ENCODE data around the gene CCDC188. TPM values are rescaled to one million over a fixed set of nuclear protein-coding genes. Genes with fewer than 3 reads are reported as not detected.

Gene CCDC188
- total and polyA plus RNA-seq, 9 of the 15 experiments (the other 6 are each of a cell fraction or from before 2014, with no cell fraction given): not detected

DNA sequence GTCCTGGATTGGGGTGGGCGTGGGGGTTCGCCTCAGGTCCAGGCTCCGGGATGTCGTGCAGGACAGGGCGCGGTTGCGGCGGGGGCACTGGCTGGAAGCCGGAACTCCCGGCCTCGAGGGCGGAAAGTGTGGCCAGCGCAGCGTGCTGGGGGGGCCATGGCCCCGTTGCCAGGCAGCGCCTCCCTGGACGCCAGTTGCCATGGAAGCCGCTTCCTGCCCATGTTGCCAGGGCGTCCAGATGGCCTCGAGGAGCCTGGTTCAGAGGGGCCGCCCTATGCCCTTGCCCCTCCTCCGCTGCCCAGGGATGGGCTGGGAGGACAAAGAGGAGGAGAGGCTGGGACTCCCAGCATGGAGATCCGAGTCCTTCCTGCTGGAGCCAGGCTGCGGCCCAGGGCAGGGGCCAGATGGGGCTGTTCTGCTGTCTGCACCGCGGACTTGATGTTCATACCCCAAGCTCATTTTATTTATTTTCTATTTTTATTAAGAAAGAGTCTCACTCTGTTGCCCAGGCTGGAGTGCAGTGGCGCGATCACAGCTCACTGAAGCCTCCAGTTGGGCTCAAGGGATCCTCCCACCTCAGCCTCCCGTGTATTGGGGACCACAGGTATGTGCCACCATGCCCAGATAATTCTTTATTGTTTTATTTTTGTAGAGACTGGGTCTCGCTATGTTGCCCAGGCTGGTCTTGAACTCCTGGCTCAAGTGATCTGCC lies 4.6 kb upstream of the CCDC188 start (continued):
- TF ChIP-seq, protein P1, sequence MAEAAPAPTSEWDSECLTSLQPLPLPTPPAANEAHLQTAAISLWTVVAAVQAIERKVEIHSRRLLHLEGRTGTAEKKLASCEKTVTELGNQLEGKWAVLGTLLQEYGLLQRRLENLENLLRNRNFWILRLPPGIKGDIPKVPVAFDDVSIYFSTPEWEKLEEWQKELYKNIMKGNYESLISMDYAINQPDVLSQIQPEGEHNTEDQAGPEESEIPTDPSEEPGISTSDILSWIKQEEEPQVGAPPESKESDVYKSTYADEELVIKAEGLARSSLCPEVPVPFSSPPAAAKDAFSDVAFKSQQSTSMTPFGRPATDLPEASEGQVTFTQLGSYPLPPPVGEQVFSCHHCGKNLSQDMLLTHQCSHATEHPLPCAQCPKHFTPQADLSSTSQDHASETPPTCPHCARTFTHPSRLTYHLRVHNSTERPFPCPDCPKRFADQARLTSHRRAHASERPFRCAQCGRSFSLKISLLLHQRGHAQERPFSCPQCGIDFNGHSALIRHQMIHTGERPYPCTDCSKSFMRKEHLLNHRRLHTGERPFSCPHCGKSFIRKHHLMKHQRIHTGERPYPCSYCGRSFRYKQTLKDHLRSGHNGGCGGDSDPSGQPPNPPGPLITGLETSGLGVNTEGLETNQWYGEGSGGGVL (CRISPR knock-in tag; IDR thresholded peaks at IDR 0.05): no peak
- TF ChIP-seq, protein P2, sequence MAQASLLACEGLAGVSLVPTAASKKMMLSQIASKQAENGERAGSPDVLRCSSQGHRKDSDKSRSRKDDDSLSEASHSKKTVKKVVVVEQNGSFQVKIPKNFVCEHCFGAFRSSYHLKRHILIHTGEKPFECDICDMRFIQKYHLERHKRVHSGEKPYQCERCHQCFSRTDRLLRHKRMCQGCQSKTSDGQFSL (CRISPR knock-in tag; IDR thresholded peaks at IDR 0.05): peak; percentile 46; the same call in 1 of the 2 replicates
- TF ChIP-seq, protein P2 (tag; IDR thresholded peaks at IDR 0.05): no peak
- TF ChIP-seq SNRNP70 (optimal IDR thresholded peaks at IDR 0.05; ENCODE audit: low read depth, low read length) (no peak), ZNF282 (CRISPR knock-in tag; IDR thresholded peaks at IDR 0.05) (0 out of 2 replicates have a peak, but pooled peaks have one; percentile 62), SMC3 (conservative IDR thresholded peaks at IDR 0.05; ENCODE audit: insufficient read depth, low read depth, low read length) (no peak), ZNF77 (CRISPR knock-in tag; IDR thresholded peaks at IDR 0.05) (no peak), FOXA3 (CRISPR knock-in tag; conservative IDR thresholded peaks at IDR 0.05 in 1 of 2, IDR thresholded peaks at IDR 0.05 in 1 of 2) (0 out of 4 replicates have a peak, but pooled peaks of 1 of the 2 experiments have one; percentile 48), ATF7 (IDR thresholded peaks at IDR 0.05) (no peak), ZNF785 (CRISPR knock-in tag; IDR thresholded peaks at IDR 0.05) (no peak)
- TF ChIP-seq, protein P3, sequence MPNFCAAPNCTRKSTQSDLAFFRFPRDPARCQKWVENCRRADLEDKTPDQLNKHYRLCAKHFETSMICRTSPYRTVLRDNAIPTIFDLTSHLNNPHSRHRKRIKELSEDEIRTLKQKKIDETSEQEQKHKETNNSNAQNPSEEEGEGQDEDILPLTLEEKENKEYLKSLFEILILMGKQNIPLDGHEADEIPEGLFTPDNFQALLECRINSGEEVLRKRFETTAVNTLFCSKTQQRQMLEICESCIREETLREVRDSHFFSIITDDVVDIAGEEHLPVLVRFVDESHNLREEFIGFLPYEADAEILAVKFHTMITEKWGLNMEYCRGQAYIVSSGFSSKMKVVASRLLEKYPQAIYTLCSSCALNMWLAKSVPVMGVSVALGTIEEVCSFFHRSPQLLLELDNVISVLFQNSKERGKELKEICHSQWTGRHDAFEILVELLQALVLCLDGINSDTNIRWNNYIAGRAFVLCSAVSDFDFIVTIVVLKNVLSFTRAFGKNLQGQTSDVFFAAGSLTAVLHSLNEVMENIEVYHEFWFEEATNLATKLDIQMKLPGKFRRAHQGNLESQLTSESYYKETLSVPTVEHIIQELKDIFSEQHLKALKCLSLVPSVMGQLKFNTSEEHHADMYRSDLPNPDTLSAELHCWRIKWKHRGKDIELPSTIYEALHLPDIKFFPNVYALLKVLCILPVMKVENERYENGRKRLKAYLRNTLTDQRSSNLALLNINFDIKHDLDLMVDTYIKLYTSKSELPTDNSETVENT (CRISPR knock-in tag; IDR thresholded peaks at IDR 0.05): peak; percentile 34; the same call in 1 of the 2 replicates
- TF ChIP-seq, protein P4, sequence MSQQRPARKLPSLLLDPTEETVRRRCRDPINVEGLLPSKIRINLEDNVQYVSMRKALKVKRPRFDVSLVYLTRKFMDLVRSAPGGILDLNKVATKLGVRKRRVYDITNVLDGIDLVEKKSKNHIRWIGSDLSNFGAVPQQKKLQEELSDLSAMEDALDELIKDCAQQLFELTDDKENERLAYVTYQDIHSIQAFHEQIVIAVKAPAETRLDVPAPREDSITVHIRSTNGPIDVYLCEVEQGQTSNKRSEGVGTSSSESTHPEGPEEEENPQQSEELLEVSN (IDR thresholded peaks at IDR 0.05; ENCODE audit: borderline replicate concordance in 1 of 2, extremely low read depth in 1 of 2, insufficient read depth in 1 of 2, insufficient read length in 1 of 2, low read depth in 1 of 2, low read length in 1 of 2, poor library complexity in 1 of 2, severe bottlenecking in 1 of 2): peak in 1 of 2 experiments; percentile 48
- TF ChIP-seq, protein P5, sequence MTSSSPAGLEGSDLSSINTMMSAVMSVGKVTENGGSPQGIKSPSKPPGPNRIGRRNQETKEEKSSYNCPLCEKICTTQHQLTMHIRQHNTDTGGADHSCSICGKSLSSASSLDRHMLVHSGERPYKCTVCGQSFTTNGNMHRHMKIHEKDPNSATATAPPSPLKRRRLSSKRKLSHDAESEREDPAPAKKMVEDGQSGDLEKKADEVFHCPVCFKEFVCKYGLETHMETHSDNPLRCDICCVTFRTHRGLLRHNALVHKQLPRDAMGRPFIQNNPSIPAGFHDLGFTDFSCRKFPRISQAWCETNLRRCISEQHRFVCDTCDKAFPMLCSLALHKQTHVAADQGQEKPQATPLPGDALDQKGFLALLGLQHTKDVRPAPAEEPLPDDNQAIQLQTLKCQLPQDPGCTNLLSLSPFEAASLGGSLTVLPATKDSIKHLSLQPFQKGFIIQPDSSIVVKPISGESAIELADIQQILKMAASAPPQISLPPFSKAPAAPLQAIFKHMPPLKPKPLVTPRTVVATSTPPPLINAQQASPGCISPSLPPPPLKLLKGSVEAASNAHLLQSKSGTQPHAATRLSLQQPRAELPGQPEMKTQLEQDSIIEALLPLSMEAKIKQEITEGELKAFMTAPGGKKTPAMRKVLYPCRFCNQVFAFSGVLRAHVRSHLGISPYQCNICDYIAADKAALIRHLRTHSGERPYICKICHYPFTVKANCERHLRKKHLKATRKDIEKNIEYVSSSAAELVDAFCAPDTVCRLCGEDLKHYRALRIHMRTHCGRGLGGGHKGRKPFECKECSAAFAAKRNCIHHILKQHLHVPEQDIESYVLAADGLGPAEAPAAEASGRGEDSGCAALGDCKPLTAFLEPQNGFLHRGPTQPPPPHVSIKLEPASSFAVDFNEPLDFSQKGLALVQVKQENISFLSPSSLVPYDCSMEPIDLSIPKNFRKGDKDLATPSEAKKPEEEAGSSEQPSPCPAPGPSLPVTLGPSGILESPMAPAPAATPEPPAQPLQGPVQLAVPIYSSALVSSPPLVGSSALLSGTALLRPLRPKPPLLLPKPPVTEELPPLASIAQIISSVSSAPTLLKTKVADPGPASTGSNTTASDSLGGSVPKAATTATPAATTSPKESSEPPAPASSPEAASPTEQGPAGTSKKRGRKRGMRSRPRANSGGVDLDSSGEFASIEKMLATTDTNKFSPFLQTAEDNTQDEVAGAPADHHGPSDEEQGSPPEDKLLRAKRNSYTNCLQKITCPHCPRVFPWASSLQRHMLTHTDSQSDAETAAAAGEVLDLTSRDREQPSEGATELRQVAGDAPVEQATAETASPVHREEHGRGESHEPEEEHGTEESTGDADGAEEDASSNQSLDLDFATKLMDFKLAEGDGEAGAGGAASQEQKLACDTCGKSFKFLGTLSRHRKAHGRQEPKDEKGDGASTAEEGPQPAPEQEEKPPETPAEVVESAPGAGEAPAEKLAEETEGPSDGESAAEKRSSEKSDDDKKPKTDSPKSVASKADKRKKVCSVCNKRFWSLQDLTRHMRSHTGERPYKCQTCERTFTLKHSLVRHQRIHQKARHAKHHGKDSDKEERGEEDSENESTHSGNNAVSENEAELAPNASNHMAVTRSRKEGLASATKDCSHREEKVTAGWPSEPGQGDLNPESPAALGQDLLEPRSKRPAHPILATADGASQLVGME (CRISPR knock-in tag; IDR thresholded peaks at IDR 0.05): peak; percentile 92; the same call in 1 of the 2 replicates
